Measurements from ENCODE around the gene NOP14.

- TF ChIP-seq CTCF (IDR thresholded peaks at IDR 0.05; ENCODE audit: insufficient read depth, low read length) = no peak
- TF ChIP-seq POLR2AphosphoS5 (IDR thresholded peaks at IDR 0.05; ENCODE audit: low read depth) = peak; percentile 18
- TF ChIP-seq SPI1 (IDR thresholded peaks at IDR 0.05; ENCODE audit: borderline replicate concordance, low read depth) = no peak
- TF ChIP-seq REST (IDR thresholded peaks at IDR 0.05; ENCODE audit: insufficient replicate concordance, low read depth) = no peak
- TF ChIP-seq GABPA (IDR thresholded peaks at IDR 0.05; ENCODE audit: low read depth) = no peak
These were observed 25.9 kb downstream of the NOP14 start for GRCh38 chr4:2937146-2937857.
